IPS-15b (cell line): ENCODE measurements around the gene ROBO3.

Experiments used
- H3K27me3 ChIP-seq: one replicate; pipeline ENCODE4 v1.6.1; 2013; ENCODE audit warnings: low read length; ENCODE audit not compliant: control insufficient read depth, insufficient read depth
- H3K36me3 ChIP-seq: one replicate; pipeline ENCODE4 v1.6.1; 2013; ENCODE audit warnings: low read length; ENCODE audit not compliant: control insufficient read depth, insufficient read depth
- H3K4me1 ChIP-seq: one replicate; pipeline ENCODE4 v1.6.1; 2013; ENCODE audit warnings: mild to moderate bottlenecking, low read length; ENCODE audit not compliant: control insufficient read depth, insufficient read depth
- H3K4me3 ChIP-seq: one replicate; pipeline ENCODE4 v1.5.1; 2013; ENCODE audit warnings: low read depth, low read length
- H3K9ac ChIP-seq: one replicate; pipeline ENCODE4 v1.6.1; 2013; ENCODE audit warnings: low read depth, mild to moderate bottlenecking, low read length
- H3K9me3 ChIP-seq: one replicate; pipeline ENCODE4 v1.6.1; 2013; ENCODE audit warnings: mild to moderate bottlenecking, low read length; ENCODE audit not compliant: control insufficient read depth, insufficient read depth

ROBO3 gene

DNA sequence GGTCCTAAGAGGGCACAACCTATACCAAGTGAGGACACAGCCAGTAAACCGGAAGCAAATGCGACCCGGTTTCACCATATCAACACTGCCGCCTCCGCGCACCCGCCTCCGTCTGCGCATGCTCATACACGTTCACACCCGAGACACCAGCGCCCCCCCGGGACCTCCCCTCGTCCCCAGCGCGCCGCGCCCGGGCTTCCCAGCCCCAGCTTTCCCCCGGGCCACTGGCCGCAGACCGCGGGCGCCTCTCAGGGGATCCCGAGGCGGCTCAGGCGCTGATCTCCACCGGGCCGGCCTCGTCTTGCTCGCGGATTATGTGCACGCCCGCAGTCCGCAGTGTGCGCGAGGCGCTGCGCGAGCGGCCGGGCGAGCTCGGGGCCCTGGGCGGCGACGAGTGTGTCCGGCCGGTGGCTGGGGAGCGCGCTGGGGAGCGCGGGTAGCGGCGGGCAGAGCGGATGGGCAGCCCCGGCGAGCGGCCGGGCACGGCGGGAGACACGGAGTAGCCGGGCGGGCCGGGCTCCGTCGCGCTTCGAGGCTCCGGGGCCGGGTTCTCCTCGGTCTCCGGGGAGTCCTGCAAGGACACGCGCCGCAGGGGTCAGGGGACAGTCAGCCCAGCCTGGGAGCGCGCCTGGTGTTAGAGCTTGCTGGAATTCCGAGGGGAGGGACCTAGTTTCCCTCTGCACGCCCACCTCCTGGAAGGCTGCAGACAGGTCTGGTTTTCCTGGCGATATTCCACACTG is 55.8 kb downstream of the ROBO3 start:
- H3K27me3 ChIP-seq, result peaks cover 72% of the 10 kb centered on the region
- no peak overlapping the region for H3K9ac ChIP-seq

DNA sequence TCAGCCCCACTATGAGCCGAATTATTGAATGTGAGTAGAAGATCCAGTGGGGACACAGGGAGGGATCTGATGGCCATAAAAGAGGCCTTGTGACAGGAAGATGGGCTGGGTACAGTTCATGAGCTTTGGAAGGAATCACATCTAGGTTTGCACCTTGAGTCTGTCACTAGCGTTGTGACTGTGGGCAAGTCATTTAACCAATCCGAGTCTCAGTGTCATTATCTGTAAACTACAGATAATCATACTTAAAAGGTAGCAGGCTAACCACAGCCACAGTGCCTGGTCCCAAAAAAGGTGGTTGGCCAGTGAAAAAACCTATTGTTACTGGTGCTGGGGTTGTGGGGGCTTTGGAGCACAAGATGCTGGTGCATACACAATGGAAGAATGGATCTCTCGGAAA is 57.6 kb downstream of the ROBO3 start:
- Histone ChIP-seq H3K9ac (no peak overlapping the region), H3K4me3 (no peak overlapping the region), H3K4me1 (peaks cover 3% of the 10 kb centered on the region), H3K9me3 (no peaks in the 10 kb centered on the region), H3K27me3 (peaks cover 63% of the 10 kb centered on the region), H3K36me3 (no peaks in the 10 kb centered on the region)

More for the DNA sequence above, 55.8 kb downstream of the ROBO3 start:
- H3K4me3 ChIP-seq, result peak overlapping the region; percentile 45
- no peaks in the 10 kb centered on the region for H3K36me3 ChIP-seq
- H3K4me1 ChIP-seq, result peaks cover 3% of the 10 kb centered on the region
- H3K9me3 ChIP-seq, result no peaks in the 10 kb centered on the region

DNA sequence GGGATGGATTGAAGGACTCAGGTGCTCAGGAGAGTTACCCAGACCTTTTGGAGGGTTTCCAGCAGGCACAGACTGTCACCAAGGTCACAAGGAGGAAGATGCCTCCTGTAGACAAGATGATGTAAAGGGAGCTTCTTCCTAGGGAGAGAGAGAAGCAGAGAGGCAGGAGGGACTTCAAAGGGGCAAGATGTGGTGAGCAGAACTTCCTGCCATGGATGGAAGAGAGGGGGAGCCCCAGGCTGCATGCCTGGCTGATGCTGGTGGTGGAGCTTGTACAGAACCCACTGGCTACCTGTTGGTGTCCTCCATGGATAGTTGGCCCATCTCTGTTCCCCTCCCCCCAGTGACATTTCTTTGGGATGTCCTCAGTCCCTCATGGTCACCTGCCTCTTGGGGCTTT is 58.1 kb downstream of the ROBO3 start:
- H3K9me3 ChIP-seq, result no peaks in the 10 kb centered on the region
- no peak overlapping the region for H3K4me3 ChIP-seq
- no peak overlapping the region for H3K9ac ChIP-seq
- H3K36me3 ChIP-seq, result no peaks in the 10 kb centered on the region
- H3K4me1 ChIP-seq, result peaks cover 3% of the 10 kb centered on the region
- H3K27me3 ChIP-seq, result peaks cover 59% of the 10 kb centered on the region

DNA sequence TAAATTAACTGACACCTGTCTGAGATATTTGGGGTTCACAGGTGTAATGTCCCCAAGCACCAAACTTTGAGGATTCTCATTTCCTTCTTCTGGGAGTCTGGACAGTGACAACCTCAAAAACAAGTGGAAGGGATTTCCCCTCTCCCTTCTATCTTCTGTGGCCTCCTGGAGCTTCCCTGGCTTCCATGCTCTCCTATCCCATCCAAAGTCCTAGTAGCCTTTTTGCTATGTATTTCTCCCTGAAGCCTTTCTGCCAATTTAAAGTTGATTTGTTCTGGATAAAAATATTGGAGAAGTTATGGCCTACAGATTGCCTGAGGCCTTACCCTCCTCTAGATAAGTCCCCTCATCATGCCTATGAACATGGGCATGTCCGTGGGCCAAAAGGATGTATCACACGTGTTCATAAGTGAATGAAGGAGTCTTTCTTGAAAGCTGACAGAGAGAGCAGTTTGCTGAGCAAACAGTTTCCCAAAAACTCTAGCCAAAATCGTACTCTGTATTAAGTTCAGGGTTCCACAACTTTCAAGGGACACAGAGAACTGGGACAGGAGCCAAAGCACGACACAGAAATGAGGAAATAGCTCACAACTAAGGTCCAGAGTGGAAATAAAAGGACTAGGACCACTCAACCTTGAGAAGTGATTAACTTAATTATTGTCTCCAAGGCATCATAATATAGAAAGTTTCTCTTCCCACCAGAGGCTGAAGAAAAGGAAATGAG is 63.9 kb downstream of the ROBO3 start:
- Histone ChIP-seq H3K9ac (no peak overlapping the region), H3K9me3 (no peaks in the 10 kb centered on the region), H3K4me1 (no peaks in the 10 kb centered on the region), H3K27me3 (peaks cover 8% of the 10 kb centered on the region), H3K4me3 (no peak overlapping the region), H3K36me3 (no peaks in the 10 kb centered on the region)

DNA sequence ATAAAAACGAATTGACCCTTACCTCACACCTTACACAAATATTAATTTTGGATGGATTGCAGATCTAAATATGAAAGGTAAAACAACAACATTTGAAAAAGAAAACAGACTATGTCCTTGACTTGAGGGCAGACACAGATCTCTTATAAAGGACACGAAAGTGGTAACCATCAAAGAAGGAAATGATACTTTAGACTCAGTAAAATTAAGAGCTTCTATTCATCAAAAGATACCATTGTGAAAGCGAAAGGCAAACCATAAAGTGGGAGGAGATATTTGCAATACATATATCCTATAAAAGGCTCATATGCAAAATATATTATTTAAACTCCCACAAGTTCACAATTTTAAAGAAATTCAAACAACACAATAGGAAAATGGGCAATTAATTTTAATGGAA is 65.6 kb downstream of the ROBO3 start:
- Histone ChIP-seq H3K9ac (no peak overlapping the region), H3K27me3 (peaks cover 4% of the 10 kb centered on the region), H3K9me3 (no peaks in the 10 kb centered on the region), H3K4me3 (no peak overlapping the region), H3K4me1 (no peaks in the 10 kb centered on the region), H3K36me3 (no peaks in the 10 kb centered on the region)
